ENCODE data around the gene DDX28. TPM values are rescaled to one million over a fixed set of nuclear protein-coding genes. Genes with fewer than 3 reads are reported as not detected.
A peak's percentile ranks its signal among the peaks of the same experiment; 100 is the strongest.

Gene DDX28
- total RNA-seq, 1 donor from 2014 or later = 7.5 TPM

- H3K27me3 Mint-ChIP-seq (ENCODE audit: unreplicated experiment) = no peaks in the 10 kb centered on the region
- peak; percentile 34 for DNase-seq (ENCODE audit: extremely low spot score, unreplicated experiment)
- peaks cover 14% of the 10 kb centered on the region for H3K4me1 Mint-ChIP-seq (ENCODE audit: unreplicated experiment)
- TF ChIP-seq, protein P1, sequence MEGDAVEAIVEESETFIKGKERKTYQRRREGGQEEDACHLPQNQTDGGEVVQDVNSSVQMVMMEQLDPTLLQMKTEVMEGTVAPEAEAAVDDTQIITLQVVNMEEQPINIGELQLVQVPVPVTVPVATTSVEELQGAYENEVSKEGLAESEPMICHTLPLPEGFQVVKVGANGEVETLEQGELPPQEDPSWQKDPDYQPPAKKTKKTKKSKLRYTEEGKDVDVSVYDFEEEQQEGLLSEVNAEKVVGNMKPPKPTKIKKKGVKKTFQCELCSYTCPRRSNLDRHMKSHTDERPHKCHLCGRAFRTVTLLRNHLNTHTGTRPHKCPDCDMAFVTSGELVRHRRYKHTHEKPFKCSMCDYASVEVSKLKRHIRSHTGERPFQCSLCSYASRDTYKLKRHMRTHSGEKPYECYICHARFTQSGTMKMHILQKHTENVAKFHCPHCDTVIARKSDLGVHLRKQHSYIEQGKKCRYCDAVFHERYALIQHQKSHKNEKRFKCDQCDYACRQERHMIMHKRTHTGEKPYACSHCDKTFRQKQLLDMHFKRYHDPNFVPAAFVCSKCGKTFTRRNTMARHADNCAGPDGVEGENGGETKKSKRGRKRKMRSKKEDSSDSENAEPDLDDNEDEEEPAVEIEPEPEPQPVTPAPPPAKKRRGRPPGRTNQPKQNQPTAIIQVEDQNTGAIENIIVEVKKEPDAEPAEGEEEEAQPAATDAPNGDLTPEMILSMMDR (IDR thresholded peaks at IDR 0.05) = no peak
- no peak overlapping the region for H3K4me3 Mint-ChIP-seq (ENCODE audit: unreplicated experiment)
- H3K9me3 Mint-ChIP-seq (ENCODE audit: unreplicated experiment) = no peaks in the 10 kb centered on the region
- H3K36me3 Mint-ChIP-seq (ENCODE audit: unreplicated experiment) = peaks cover 21% of the 10 kb centered on the region
- no peak overlapping the region for H3K27ac Mint-ChIP-seq (ENCODE audit: unreplicated experiment)
Observed at GRCh38 chr16:68070249-68070730, 47.3 kb upstream of the DDX28 start.

DNA sequence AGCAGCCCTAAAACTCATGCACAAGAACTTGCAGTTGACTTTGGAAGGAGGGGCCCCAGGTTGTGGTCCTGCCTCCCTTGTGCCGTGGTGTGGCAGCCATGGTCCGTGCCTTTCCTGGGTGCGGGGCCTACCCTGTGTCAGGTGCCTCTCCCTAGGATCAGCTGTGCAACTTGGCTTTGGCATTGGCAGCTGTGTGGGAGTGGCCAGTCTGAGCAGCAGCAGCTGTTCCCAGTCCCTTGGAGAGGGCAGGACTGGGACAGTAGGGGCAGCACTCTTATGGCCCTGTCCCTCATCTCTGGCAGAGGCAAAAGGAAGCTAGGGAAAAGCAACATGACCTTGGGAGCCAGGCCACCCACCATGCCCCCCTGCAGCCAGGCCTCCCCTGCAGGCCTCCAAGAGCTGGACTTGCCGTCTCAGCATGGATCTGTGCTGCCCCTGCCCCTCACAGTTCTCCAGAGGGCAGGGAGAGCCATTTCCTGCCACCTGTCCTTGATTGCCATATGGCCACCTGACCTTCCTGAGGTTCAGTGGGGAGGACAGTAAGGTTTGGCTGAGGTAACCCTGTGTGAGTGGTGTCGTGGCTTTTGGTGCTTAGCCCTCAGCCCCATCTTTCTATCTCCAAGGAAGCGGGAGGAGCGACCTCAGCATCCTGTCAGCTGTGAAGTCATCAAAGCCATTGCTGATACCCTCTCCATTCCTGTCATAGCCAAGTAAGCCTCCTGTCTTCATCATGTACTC is 46.6 kb upstream of the DDX28 start:
- TF ChIP-seq, protein P1 (IDR thresholded peaks at IDR 0.05) = no peak
- DNase-seq (ENCODE audit: extremely low spot score, unreplicated experiment) = peak; percentile 73
- no peaks in the 10 kb centered on the region for H3K27me3 Mint-ChIP-seq (ENCODE audit: unreplicated experiment)
- H3K4me3 Mint-ChIP-seq (ENCODE audit: unreplicated experiment) = no peak overlapping the region
- H3K27ac Mint-ChIP-seq (ENCODE audit: unreplicated experiment) = no peak overlapping the region
- peaks cover 17% of the 10 kb centered on the region for H3K36me3 Mint-ChIP-seq (ENCODE audit: unreplicated experiment)
- peaks cover 20% of the 10 kb centered on the region for H3K4me1 Mint-ChIP-seq (ENCODE audit: unreplicated experiment)
- no peaks in the 10 kb centered on the region for H3K9me3 Mint-ChIP-seq (ENCODE audit: unreplicated experiment)

DNA sequence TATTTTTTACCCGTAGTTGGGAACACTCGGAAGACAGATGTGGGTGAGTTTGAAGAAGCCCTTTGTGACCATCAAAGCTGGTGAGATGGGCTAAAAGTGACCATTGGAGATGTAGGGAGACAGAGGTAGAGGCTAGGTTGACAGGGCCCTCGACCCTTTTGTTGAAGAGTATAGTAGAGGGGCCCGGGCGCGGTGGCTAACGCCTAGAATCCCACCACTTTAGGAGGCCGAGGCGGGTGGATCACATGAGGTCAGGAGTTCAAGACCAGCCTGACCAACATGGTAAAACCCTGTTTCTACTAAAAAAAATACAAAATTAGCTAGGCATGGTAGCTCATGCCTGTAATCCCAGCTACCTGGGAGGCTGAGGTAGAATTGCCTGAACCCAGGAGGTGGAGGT is 45.9 kb upstream of the DDX28 start:
- Mint-ChIP-seq H3K4me3 (ENCODE audit: unreplicated experiment) (no peak overlapping the region), H3K4me1 (ENCODE audit: unreplicated experiment) (peaks cover 27% of the 10 kb centered on the region), H3K27ac (ENCODE audit: unreplicated experiment) (no peak overlapping the region), H3K36me3 (ENCODE audit: unreplicated experiment) (peaks cover 12% of the 10 kb centered on the region), H3K9me3 (ENCODE audit: unreplicated experiment) (no peaks in the 10 kb centered on the region), H3K27me3 (ENCODE audit: unreplicated experiment) (no peaks in the 10 kb centered on the region)
- peak; percentile 67 for DNase-seq (ENCODE audit: extremely low spot score, unreplicated experiment)
- TF ChIP-seq, protein P1 (IDR thresholded peaks at IDR 0.05) = no peak

DNA sequence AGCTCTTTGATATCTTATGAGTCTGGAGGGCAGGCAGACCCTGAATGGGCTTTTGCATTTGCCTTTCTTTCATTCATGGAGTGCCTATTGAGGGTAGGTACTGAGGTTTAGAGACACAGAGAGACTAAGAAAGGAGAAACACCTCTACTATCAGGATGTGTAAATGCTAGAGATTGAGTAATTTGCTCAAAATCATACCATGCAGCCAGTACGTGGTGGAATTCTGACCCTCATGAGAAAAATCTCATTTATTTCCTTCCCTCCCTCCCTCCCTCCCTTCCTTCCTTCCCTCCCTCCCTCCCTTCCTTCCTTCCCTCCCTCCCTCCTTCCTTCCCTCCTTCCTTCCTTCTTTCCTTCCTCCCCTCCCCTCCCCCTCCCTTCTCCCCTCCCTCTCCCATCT is 43.7 kb upstream of the DDX28 start:
- Mint-ChIP-seq H3K36me3 (ENCODE audit: unreplicated experiment) (peaks cover 8% of the 10 kb centered on the region), H3K9me3 (ENCODE audit: unreplicated experiment) (no peaks in the 10 kb centered on the region), H3K4me1 (ENCODE audit: unreplicated experiment) (peaks cover 26% of the 10 kb centered on the region), H3K4me3 (ENCODE audit: unreplicated experiment) (no peak overlapping the region), H3K27ac (ENCODE audit: unreplicated experiment) (peak overlapping the region; percentile 80), H3K27me3 (ENCODE audit: unreplicated experiment) (no peaks in the 10 kb centered on the region)
- no peak for DNase-seq (ENCODE audit: extremely low spot score, unreplicated experiment)
- TF ChIP-seq, protein P1 (IDR thresholded peaks at IDR 0.05) = no peak

DNA sequence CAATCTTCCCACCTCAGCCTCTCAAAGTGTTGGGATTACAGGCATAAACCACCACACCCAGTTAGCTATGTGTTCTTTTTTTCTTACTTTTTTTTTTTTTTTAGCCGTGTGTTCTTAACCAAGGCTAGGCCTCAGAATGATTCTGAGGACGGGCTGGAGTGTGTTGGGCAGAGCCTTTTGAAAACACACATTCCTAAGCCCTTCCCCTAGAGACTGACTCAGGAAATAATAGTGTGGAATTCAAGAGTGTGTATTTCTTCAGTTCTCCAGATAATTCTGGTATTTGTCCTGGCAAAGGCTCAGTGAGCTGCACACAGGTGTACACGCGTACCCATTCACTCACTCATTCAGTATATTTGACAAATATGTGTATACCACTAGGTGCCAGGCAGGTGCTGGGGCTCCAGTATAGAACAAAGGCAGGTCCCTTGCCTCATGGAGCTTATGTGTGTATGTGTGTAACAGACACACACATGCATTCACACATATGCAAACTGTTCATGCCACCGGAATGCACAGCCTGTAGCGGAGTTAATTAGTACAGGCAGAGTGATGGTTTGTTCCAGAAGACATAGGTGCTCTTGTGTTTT is 42.8 kb upstream of the DDX28 start:
- Mint-ChIP-seq H3K4me1 (ENCODE audit: unreplicated experiment) (peaks cover 28% of the 10 kb centered on the region), H3K9me3 (ENCODE audit: unreplicated experiment) (no peaks in the 10 kb centered on the region), H3K36me3 (ENCODE audit: unreplicated experiment) (peaks cover 3% of the 10 kb centered on the region), H3K4me3 (ENCODE audit: unreplicated experiment) (no peak overlapping the region), H3K27me3 (ENCODE audit: unreplicated experiment) (no peaks in the 10 kb centered on the region), H3K27ac (ENCODE audit: unreplicated experiment) (peak overlapping the region; percentile 80)
- DNase-seq (ENCODE audit: extremely low spot score, unreplicated experiment) = peak; percentile 46
- TF ChIP-seq, protein P1 (IDR thresholded peaks at IDR 0.05) = no peak

All from osteocyte (in vitro differentiated cells).